Fibroblast of skin of right biceps (primary cell): ENCODE data around the gene CARMIL3.
"Not testable (repeated sequence)": the region's sequence is repeated elsewhere in the genome, so short reads cannot be mapped to it uniquely, and the experiment has no call there.

ENCODE experiments used
- DNase-seq: peaks from one replicate; pipeline ENCODE4 v3.0.0-alpha.2; 2013

CARMIL3 gene

DNA sequence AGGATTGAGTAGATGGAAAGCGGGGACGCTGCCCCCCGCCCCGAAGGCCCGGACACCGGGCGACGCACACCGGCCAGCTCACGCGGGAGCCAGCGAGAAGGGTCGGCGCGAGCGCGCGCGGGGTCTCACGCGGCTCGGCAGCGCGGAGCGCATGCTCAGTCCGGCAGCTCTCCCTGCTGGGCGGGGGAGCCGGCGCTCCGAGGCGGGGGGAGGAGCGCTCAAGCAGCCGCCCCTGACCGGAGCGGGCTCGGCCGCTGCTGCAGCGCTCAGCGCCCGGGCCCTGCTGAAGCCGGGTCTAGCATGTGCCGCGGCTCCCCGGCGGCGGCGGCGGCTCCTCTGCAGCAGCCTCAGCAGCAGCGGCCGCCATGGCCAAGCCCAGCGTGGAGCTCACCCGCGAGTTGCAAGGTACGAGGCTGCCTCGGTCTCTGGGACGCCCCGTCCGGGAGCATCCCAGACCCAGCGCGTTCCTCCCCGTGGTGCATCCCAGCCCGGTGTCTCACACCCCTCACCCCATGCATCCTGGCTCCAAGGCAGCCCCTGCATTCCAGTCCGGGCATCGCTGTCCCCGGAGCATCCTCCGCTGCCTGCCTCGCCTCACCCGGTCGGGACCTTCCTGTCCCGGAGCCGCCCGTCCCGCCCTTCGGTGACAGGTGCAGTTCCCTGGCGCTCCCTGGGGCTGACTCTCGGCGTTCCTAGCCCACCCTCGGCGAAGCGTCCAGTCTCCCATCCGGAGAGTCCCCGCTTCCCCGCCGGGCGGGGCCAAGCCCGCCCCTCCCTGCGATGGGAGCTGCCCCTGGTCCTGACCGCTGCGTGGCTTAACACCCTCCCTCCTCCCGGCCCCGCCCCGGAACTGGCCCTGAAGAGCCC is at the start of gene CARMIL3:
Gene CARMIL3 (plus strand): TSS at position 221 of the 867 bp plus-strand sequence. CDS start 145 bp downstream, at position 366.
- DNase-seq = peak; percentile 39

DNA sequence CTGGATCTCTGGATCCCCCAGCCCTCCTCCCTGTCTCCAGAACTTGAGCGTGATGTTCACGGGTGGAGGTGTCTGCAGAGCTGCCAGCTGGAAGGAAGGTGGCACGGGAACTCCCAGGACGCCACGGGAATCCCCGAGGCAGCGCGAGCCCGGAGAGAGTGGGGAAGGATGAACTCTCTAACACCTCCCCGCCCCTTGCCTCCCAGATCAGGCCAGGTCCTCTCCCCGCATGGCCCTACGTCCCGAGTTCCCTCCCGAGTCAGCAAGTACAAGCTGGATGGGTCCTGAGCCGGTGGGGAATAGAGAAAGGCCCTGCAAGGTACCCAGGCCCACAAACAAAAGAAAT is 45.4 kb upstream of the CARMIL3 start:
- DNase-seq = not testable (repeated sequence)

- DNase-seq = peak; percentile 19
Observed at GRCh38 chr14:24006817-24007652, 44.8 kb upstream of the CARMIL3 start.

- no peak for DNase-seq
Observed at GRCh38 chr14:24011051-24011450, 40.8 kb upstream of the CARMIL3 start.

GRCh38 chr14:24012726-24013273 is 39.0 kb upstream of the CARMIL3 start:
- not testable (repeated sequence) for DNase-seq

GRCh38 chr14:24013654-24014514 is 37.9 kb upstream of the CARMIL3 start:
- DNase-seq = peak; percentile 57

- not testable (repeated sequence) for DNase-seq
Observed at GRCh38 chr14:24015745-24016144, 36.1 kb upstream of the CARMIL3 start.

DNA sequence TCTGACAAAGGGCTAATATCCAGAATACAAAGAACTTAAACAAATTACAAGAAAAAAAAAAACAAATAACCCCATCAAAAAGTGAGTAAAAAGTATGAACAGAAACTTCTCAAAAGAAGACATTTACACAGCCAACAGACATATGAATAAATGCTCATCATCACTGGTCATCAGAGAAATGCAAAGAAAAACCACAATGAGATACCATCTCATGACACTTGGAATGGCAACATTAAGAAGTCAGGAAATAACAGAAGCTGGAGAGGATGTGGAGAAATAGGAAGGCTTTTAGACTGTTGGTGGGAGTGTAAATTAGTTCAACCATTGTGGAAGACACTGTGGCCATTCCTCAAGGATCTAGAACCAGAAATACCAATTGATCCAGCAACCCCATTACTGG is 32.8 kb upstream of the CARMIL3 start:
- DNase-seq = not testable (repeated sequence)

DNA sequence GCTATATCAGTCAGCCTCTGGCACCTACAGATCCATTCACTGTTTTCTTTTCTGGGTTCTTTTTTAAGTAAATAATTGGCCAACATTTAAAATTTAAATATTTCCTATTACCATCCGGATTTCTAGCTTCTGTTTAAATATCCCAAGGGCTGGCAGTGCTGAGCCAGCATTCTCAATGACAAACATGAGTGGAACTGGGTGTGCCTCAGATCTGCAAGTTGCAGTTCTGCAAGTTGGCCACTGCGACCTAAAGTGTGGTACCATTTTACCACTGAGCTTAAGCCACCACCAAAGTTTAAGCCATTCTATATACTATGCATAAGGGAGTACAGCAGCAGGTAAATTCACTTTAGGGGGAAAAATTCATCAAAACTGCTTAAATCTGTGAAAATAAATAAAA is 31.9 kb upstream of the CARMIL3 start:
- DNase-seq = not testable (repeated sequence)

GRCh38 chr14:24020520-24020919 is 31.3 kb upstream of the CARMIL3 start:
- DNase-seq = not testable (repeated sequence)

- not testable (repeated sequence) for DNase-seq
Observed at GRCh38 chr14:24024939-24025418, 26.8 kb upstream of the CARMIL3 start.

- DNase-seq = not testable (repeated sequence)
Observed at GRCh38 chr14:24029687-24030086, 22.1 kb upstream of the CARMIL3 start.

GRCh38 chr14:24031331-24031730 is 20.5 kb upstream of the CARMIL3 start:
- not testable (repeated sequence) for DNase-seq

GRCh38 chr14:24032727-24033418 is 18.9 kb upstream of the CARMIL3 start:
- DNase-seq = peak; percentile 83

GRCh38 chr14:24035769-24036168 is 16.0 kb upstream of the CARMIL3 start:
- not testable (repeated sequence) for DNase-seq

DNA sequence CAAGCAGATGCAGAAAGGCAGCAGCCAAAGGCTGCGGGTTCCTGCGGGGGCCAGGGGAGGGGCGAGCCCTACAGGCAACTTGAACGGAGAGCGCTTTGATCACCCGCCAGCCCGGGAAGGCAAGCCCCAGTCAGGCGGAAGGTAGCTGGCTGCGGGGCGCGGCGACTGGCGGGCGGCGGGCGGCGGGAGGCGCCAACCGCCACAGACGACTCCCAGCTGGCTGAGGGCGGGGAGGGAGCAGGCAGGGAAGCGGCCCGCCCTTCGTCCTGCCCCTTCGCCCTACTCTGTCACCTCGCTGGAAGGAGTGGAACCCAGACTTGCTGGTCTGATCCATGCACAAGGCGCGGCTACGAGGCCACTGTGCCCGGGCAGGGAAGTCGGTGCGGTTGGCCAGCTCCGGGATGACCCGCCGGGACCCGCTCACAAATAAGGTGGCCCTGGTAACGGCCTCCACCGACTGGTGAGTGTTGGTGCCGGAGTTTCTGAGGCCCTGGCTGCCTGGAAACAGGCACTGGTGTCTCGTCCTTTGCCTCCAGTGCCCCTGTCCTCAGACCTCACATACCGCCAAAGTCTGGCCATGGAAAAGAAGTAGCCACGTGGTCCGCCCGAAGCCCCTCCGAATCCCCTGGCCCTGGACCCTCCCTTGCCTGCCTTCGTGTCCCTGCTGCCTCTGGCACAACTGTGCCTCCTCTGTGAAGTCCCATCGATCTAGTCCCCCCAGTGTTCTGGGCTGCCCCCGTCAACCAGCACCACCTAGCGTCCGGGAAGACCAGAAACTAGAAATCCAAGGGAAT is 15.4 kb upstream of the CARMIL3 start:
- DNase-seq = peak; percentile 72

DNA sequence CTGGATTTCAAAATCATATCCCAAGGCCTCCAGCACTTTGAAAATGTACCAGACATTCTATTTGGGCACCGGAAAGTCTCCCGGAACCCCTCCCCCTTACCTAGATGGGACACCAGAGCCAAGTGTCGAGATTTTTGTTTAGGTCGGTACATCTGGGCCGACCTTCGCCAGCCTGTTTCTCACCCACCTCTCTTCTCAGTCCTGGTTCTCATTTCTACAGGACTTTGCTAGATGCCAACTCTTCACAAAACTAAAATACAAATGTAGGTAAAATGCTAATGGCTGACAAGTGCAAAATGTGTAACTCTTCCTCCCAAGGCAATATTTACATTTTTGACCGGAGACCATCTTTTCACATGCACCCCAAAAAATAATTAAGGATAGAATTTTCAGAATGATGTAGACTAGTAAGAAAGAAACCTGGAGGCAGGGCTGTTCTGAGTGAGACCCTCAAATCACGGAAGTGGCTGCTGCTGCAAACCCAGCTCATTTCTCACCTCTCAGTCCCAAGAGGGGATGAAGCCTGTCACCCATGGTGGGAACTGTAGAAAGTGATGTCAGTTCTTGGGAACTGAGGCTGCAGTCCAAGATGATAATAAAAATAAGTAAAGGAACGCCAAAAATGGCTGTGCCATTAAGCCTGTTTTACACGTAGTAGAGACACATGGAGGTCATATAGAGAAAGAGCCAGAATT is 14.7 kb upstream of the CARMIL3 start:
- DNase-seq = not testable (repeated sequence)

DNA sequence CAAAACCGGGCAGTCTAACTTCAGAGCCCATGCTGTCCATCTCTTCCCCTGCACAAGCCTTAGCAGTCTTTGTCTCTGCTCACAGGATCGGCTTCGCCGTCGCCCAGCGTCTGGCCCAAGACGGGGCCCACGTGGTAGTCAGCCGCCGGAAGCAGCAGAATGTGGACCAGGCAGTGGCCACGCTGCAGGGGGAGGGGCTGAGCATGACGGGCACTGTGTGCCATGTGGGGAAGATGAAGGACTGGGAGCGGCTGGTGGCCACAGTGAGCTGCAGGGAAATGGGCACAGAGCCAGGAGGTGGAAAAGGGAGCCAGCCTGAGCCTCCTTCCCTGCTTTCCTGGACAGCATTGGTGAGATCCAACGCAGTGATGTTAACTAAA is 14.2 kb upstream of the CARMIL3 start:
- DNase-seq = no peak

DNA sequence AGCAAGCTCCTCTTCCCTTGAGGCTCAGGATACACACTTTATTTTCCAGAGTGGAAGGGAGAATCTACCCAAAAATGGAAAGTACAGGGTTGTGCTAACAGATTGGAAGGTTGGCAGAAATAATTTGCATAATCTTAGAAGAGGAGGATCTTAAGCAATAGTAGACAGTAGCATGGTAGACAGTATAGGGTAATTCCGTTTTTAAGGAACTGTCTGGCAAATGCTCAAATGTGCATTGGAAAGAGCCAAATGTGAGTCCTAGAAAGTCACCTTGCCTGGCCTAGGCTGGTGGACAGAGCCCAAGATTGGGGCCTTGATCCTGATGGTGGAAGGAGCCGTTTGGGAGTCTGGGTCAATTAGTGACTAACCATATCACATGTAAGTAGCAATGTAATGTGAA is 13.1 kb upstream of the CARMIL3 start:
- DNase-seq = no peak

DNA sequence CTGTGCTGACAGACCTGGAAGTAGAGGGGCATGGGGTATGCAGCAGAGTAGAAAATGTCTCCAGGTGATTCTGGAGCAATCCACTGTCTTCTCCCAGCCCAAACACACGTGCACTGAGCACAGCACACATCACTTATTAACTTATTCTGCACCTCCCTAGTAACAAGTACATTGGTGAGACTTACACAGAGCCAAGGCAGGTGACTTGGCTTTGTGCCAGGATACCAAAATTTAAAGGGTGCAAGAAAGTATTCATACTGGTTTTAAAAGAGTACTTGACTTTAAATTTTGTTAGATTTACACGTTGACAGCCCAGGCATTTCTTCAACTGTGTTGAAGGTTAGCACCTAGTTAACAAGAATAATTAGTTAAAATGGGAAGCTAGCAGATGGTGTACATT is 11.1 kb upstream of the CARMIL3 start:
- DNase-seq = no peak
